Measurements from ENCODE around the gene LRRC3. TPM values are rescaled to one million over a fixed set of nuclear protein-coding genes. Genes with fewer than 3 reads are reported as not detected.

The LRRC3 gene
- total RNA-seq, 1 experiment from 2014 or later: 5.7 TPM

GRCh38 chr21:44505673-44506278, 50.5 kb downstream of the LRRC3 start:
- no peak for TF ChIP-seq AR (CRISPR knock-in tag; IDR thresholded peaks at IDR 0.05)
- TF ChIP-seq ZNF423 (CRISPR knock-in tag; IDR thresholded peaks at IDR 0.05): no peak
- no peak for TF ChIP-seq CBFB (CRISPR knock-in tag; IDR thresholded peaks at IDR 0.05; ENCODE audit: low read depth)
- TF ChIP-seq, protein P1, sequence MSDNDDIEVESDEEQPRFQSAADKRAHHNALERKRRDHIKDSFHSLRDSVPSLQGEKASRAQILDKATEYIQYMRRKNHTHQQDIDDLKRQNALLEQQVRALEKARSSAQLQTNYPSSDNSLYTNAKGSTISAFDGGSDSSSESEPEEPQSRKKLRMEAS (CRISPR knock-in tag; IDR thresholded peaks at IDR 0.05): no peak
- DNase-seq (ENCODE audit: low spot score): no peak
- H3K27me3 Mint-ChIP-seq (ENCODE audit: low read depth): no peaks in the 10 kb centered on the region
- no peak overlapping the region for H3K4me3 Mint-ChIP-seq
- ChIA-PET CTCF (interaction anchor here (0.6 to 1.4 kb wide), 3 partner anchors 18 to 213 kb away, joined by 3 to 4 read pairs (median 3); no protein-coding TSS in a partner anchor), POLR2A (no interaction called here)
- peak overlapping the region; percentile 81; the same call in 1 of the 2 replicates for H3K27ac Mint-ChIP-seq
- H3K4me1 Mint-ChIP-seq: no peaks in the 10 kb centered on the region; the same call in 1 of the 2 replicates
- H3K36me3 Mint-ChIP-seq: no peaks in the 10 kb centered on the region
- no peaks in the 10 kb centered on the region for H3K9me3 Mint-ChIP-seq
- no peak for ATAC-seq

- Mint-ChIP-seq H3K9me3 (no peaks in the 10 kb centered on the region), H3K36me3 (no peaks in the 10 kb centered on the region), H3K4me3 (no peak overlapping the region), H3K4me1 (no peaks in the 10 kb centered on the region; the same call in 1 of the 2 replicates), H3K27ac (no peak overlapping the region), H3K27me3 (ENCODE audit: low read depth) (no peaks in the 10 kb centered on the region)
- ChIA-PET CTCF (interaction anchor here (1.1 kb wide), 1 partner anchor 212 kb away, joined by 3 read pairs; no protein-coding TSS in a partner anchor), POLR2A (no interaction called here)
- TF ChIP-seq GABPB1 (CRISPR knock-in tag; IDR thresholded peaks at IDR 0.05) (0 out of 2 replicates have a peak, but pooled peaks have one; percentile 14), CREM (CRISPR knock-in tag; IDR thresholded peaks at IDR 0.05) (no peak), ZNF232 (CRISPR knock-in tag; IDR thresholded peaks at IDR 0.05) (no peak), ZNF423 (CRISPR knock-in tag; IDR thresholded peaks at IDR 0.05) (no peak), E2F5 (CRISPR knock-in tag; IDR thresholded peaks at IDR 0.05) (no peak)
- TF ChIP-seq, protein P1 (CRISPR knock-in tag; IDR thresholded peaks at IDR 0.05): no peak
- ATAC-seq: no peak
- DNase-seq (ENCODE audit: low spot score): no peak
Observed at GRCh38 chr21:44506279-44507255, 51.3 kb downstream of the LRRC3 start.

GRCh38 chr21:44507673-44508425, 52.5 kb downstream of the LRRC3 start:
- Mint-ChIP-seq H3K9me3 (no peaks in the 10 kb centered on the region), H3K27ac (no peak overlapping the region), H3K36me3 (no peaks in the 10 kb centered on the region), H3K4me3 (no peak overlapping the region), H3K27me3 (ENCODE audit: low read depth) (no peaks in the 10 kb centered on the region), H3K4me1 (no peaks in the 10 kb centered on the region; the same call in 1 of the 2 replicates)
- ChIA-PET CTCF (interaction anchor here (0.5 to 1.0 kb wide), 2 partner anchors 28 to 286 kb away, joined by 3 to 4 read pairs; no protein-coding TSS in a partner anchor), POLR2A (no interaction called here)
- TF ChIP-seq MXD4 (CRISPR knock-in tag; IDR thresholded peaks at IDR 0.05; ENCODE audit: borderline replicate concordance) (no peak), ZNF232 (CRISPR knock-in tag; IDR thresholded peaks at IDR 0.05) (no peak)
- ATAC-seq (no peak), DNase-seq (ENCODE audit: low spot score) (no peak)

DNA sequence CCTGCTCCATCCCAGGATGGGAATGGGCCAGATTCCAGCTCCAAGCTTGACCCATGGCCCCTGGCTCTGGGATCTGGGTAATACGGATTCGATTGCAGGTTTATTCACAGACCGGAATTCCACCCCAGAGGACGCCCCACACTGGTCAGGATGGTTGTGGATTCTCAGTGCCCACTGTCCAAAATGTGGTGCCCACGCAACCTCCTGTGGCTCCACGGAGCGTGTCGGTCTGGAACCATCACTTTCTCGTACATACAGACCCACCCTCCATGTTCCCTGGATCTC, 53.1 kb downstream of the LRRC3 start:
- no peak for DNase-seq (ENCODE audit: low spot score)
- ATAC-seq: no peak
- ChIA-PET POLR2A (no interaction called here), CTCF (interaction anchor here (1.0 kb wide), 1 partner anchor 285 kb away, joined by 4 read pairs; no protein-coding TSS in a partner anchor)
- no peak overlapping the region for H3K27ac Mint-ChIP-seq
- no peak overlapping the region for H3K4me3 Mint-ChIP-seq
- H3K27me3 Mint-ChIP-seq (ENCODE audit: low read depth): no peaks in the 10 kb centered on the region
- no peaks in the 10 kb centered on the region for H3K36me3 Mint-ChIP-seq
- no peaks in the 10 kb centered on the region; the same call in 1 of the 2 replicates for H3K4me1 Mint-ChIP-seq
- no peaks in the 10 kb centered on the region for H3K9me3 Mint-ChIP-seq
- TF ChIP-seq ZNF121 (CRISPR knock-in tag; IDR thresholded peaks at IDR 0.05) (no peak), FOXP1 (CRISPR knock-in tag; IDR thresholded peaks at IDR 0.05; ENCODE audit: borderline replicate concordance) (no peak), NR3C1 (CRISPR knock-in tag; conservative IDR thresholded peaks at IDR 0.05; ENCODE audit: low read depth) (no peak), OVOL2 (CRISPR knock-in tag; IDR thresholded peaks at IDR 0.05; ENCODE audit: borderline replicate concordance) (no peak), SMAD3 (CRISPR knock-in tag; IDR thresholded peaks at IDR 0.05; ENCODE audit: borderline replicate concordance) (no peak), E2F5 (CRISPR knock-in tag; IDR thresholded peaks at IDR 0.05) (no peak), MXD4 (CRISPR knock-in tag; IDR thresholded peaks at IDR 0.05; ENCODE audit: borderline replicate concordance) (no peak)
- TF ChIP-seq, protein P2, sequence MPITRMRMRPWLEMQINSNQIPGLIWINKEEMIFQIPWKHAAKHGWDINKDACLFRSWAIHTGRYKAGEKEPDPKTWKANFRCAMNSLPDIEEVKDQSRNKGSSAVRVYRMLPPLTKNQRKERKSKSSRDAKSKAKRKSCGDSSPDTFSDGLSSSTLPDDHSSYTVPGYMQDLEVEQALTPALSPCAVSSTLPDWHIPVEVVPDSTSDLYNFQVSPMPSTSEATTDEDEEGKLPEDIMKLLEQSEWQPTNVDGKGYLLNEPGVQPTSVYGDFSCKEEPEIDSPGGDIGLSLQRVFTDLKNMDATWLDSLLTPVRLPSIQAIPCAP (CRISPR knock-in tag; IDR thresholded peaks at IDR 0.05): no peak
- TF ChIP-seq, protein P3, sequence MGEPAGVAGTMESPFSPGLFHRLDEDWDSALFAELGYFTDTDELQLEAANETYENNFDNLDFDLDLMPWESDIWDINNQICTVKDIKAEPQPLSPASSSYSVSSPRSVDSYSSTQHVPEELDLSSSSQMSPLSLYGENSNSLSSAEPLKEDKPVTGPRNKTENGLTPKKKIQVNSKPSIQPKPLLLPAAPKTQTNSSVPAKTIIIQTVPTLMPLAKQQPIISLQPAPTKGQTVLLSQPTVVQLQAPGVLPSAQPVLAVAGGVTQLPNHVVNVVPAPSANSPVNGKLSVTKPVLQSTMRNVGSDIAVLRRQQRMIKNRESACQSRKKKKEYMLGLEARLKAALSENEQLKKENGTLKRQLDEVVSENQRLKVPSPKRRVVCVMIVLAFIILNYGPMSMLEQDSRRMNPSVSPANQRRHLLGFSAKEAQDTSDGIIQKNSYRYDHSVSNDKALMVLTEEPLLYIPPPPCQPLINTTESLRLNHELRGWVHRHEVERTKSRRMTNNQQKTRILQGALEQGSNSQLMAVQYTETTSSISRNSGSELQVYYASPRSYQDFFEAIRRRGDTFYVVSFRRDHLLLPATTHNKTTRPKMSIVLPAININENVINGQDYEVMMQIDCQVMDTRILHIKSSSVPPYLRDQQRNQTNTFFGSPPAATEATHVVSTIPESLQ (CRISPR knock-in tag; IDR thresholded peaks at IDR 0.05): no peak
